ENCODE data around the gene FOXB1. TPM values are rescaled to one million over a fixed set of nuclear protein-coding genes. Genes with fewer than 3 reads are reported as not detected.

Gene FOXB1
- total RNA-seq, 1 donor: not detected

GRCh38 chr15:60001610-60002527, 2.2 kb upstream of the FOXB1 start:
- TF ChIP-seq, protein P1, sequence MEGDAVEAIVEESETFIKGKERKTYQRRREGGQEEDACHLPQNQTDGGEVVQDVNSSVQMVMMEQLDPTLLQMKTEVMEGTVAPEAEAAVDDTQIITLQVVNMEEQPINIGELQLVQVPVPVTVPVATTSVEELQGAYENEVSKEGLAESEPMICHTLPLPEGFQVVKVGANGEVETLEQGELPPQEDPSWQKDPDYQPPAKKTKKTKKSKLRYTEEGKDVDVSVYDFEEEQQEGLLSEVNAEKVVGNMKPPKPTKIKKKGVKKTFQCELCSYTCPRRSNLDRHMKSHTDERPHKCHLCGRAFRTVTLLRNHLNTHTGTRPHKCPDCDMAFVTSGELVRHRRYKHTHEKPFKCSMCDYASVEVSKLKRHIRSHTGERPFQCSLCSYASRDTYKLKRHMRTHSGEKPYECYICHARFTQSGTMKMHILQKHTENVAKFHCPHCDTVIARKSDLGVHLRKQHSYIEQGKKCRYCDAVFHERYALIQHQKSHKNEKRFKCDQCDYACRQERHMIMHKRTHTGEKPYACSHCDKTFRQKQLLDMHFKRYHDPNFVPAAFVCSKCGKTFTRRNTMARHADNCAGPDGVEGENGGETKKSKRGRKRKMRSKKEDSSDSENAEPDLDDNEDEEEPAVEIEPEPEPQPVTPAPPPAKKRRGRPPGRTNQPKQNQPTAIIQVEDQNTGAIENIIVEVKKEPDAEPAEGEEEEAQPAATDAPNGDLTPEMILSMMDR (IDR thresholded peaks at IDR 0.05; ENCODE audit: insufficient read depth, low read depth, low read length): no peak
- no peak overlapping the region for H3K4me3 ChIP-seq (ENCODE audit: low read depth, low read length)
- no peak for DNase-seq (ENCODE audit: low read depth)

DNA sequence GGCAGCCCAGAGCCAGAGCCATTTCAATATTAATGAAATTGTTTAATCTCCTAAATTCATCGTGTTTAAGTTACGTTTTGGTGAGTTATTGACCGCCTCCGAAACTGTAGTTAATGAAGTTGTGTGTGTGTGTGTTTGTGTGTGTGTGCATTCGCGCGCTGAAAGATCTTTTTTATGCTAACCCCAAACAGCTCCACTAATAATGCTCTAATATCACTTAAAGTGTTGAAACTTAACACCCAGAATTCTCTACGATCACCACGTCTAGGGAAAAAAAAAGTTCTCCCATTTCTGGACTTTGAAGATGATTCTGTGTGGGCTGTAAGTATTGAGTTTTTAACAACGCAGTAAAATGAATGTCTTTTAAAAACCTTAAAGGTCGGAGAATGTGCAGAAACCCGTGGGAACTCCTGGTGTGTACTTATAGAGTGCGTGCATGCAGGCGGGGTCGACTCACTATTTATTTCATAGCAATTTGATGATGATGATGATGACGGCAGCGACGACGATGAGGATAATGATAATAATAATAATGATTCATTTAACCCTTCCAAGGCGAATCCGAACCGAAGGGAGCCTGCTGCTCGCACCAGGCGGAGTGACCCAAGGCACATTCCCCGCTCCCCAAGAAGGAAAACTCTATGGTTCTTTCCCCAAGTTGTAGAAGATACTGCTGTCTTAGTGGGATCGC, 1.4 kb upstream of the FOXB1 start:
- H3K4me3 ChIP-seq (ENCODE audit: low read depth, low read length): no peak overlapping the region
- TF ChIP-seq, protein P1 (IDR thresholded peaks at IDR 0.05; ENCODE audit: insufficient read depth, low read depth, low read length): no peak
- no peak for DNase-seq (ENCODE audit: low read depth)

DNA sequence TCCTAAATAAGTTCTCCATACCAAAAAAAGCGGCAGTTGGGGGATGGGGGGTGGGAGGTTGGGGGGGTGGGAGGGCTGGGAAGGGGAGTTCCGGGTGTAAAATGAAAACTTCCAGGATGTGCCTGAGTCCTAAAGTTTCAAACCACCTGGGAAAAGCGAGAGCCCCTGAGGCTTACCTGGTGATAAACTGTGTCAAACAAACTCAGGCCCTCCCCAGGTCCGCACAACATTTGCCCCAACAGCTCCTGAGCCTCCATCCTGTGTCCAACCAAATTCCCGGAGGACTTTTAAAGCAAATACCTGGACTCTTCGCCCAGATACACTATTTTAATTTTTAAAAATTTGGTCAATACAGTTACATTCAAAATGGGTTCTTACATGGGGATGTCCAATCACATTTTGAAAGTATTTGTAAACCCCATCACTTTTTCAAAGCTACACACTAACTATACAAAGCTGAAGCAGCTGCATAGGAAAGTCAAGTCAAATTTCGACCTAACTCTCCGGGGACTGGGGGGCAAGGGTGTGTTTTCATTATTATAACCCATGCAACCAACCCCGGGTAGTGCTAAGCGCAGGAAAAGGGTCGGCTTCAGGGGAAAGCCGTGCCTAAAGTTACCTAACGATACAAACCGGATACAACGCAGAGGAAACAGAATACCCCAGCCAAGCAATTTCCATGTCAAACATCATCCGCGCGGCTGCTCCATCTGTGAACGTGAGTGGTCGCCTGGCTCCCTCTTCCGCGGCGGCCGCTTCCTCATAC, 685 bp upstream of the FOXB1 start:
- TF ChIP-seq, protein P1 (IDR thresholded peaks at IDR 0.05; ENCODE audit: insufficient read depth, low read depth, low read length): no peak
- DNase-seq (ENCODE audit: low read depth): no peak

GRCh38 chr15:60004846-60005351, 788 bp downstream of the FOXB1 start:
- peak; percentile 10 for DNase-seq (ENCODE audit: low read depth)
- no peak overlapping the region for H3K4me3 ChIP-seq (ENCODE audit: low read depth, low read length)
- TF ChIP-seq, protein P1 (IDR thresholded peaks at IDR 0.05; ENCODE audit: insufficient read depth, low read depth, low read length): no peak

More for the DNA sequence above, 685 bp upstream of the FOXB1 start:
- H3K4me3 ChIP-seq (ENCODE audit: low read depth, low read length): no peak overlapping the region

- peak overlapping the region; percentile 63 for H3K4me3 ChIP-seq (ENCODE audit: low read depth, low read length)
- no peak for DNase-seq (ENCODE audit: low read depth)
- TF ChIP-seq, protein P1 (IDR thresholded peaks at IDR 0.05; ENCODE audit: insufficient read depth, low read depth, low read length): no peak
Measured at GRCh38 chr15:60005352-60006202, 1.5 kb downstream of the FOXB1 start.

Data from fibroblast of villous mesenchyme (primary cell).